Body of pancreas (tissue), 4 donors: ENCODE results near the gene NOLC1. TPM values are rescaled to one million over a fixed set of nuclear protein-coding genes. Genes with fewer than 3 reads are reported as not detected.
"Not testable (repeated sequence)": the region's sequence is repeated elsewhere in the genome, so short reads cannot be mapped to it uniquely, and the experiment has no call there.

Experiments used
- ATAC-seq: fragments of 150-250 bp; one replicate; pipeline ENCODE4 v1.9.1; 2016
- DNase-seq, 4 donors: peaks; one replicate each; pipeline ENCODE4 v3.0.0-alpha.2; 2019
- H3K27ac ChIP-seq, 4 donors: fragments of 200-600 bp; sonication (generic); 1 replicate in 3 of 4; 2 replicates in 1 of 4; pipeline versions ENCODE4 v1.5.1 to v1.6.1; 2016 to 2019; ENCODE audit warnings: mild to moderate bottlenecking in 1 of 4, mixed read lengths in 1 of 4, moderate library complexity in 1 of 4
- H3K27me3 ChIP-seq, 2 donors: fragments of 200-600 bp; sonication (generic); one replicate each; pipeline ENCODE4 v1.6.0; 2016; ENCODE audit warnings: mild to moderate bottlenecking in 1 of 2
- H3K36me3 ChIP-seq, 2 donors: fragments of 200-600 bp; sonication (generic); replicated peaks in 1 of 2; 2 replicates each; pipeline ENCODE4 v1.5.1; 2016; ENCODE audit warnings: low read depth in 2 of 2; ENCODE audit not compliant: insufficient read depth in 1 of 2
- H3K4me1 ChIP-seq: fragments of 200-600 bp; sonication (generic); one replicate; pipeline ENCODE4 v1.6.0; 2016
- H3K4me3 ChIP-seq, 2 donors: fragments of 200-600 bp; sonication (generic); 1 replicate in 1 of 2; 2 replicates in 1 of 2; pipeline ENCODE4 v1.5.1; 2016 to 2019
- H3K9me3 ChIP-seq, 3 donors: fragments of 200-600 bp; sonication (generic); 1 replicate in 2 of 3; 2 replicates in 1 of 3; pipeline ENCODE4 v1.5.1; 2016
- CTCF ChIP-seq, 7 experiments: fragments of 450-650 bp in 4 of 7; fragments of 200-600 bp in 3 of 7; sonication (generic) in 3 of 7; IDR thresholded peaks; one replicate each; pipeline ENCODE4 v1.5.1; 2016 to 2019; ENCODE audit warnings: antibody characterized with exemption in 7 of 7
- POLR2A ChIP-seq, 3 donors: fragments of 450-650 bp; IDR thresholded peaks; one replicate each; pipeline ENCODE4 v1.6.1; 2016; ENCODE audit warnings: antibody characterized with exemption in 3 of 3, mild to moderate bottlenecking in 2 of 3
- WGBS, 2 donors: methylation state at CpG; one replicate each; pipeline ENCODE4 v1.1.5; 2017; 5-methylcytosine and 5-hydroxymethylcytosine counted together
- intact Hi-C: fragments of 100-400 bp; cut with DNase I; formaldehyde crosslinking; loops from one replicate; pipeline ENCODE4 v1.15.1; 2023
- total RNA-seq, 2 donors: library from RNA; depleted of rRNA; stranded (reverse); fragments of >200 nt; gene quantifications; one replicate each; pipeline ENCODE4 v1.1.0, GENCODE V29; 2016

Gene NOLC1
- total RNA-seq, 2 donors from 2014 or later: 26.0 to 33.7 TPM

- H3K27ac ChIP-seq: no peak overlapping the region
- intact Hi-C loops: no loop called here
- 78 to 81% methylated on average over 12 to 14 of the region's 15 CpGs for WGBS, 2 donors
- no peak overlapping the region for H3K4me3 ChIP-seq
- DNase-seq (no peak), ATAC-seq (no peak)
- TF ChIP-seq CTCF (IDR thresholded peaks at IDR 0.05) (no peak), POLR2A (IDR thresholded peaks at IDR 0.05) (no peak)
- no peaks in the 10 kb centered on the region for H3K27me3 ChIP-seq
- no peaks in the 10 kb centered on the region for H3K9me3 ChIP-seq
- H3K36me3 ChIP-seq: no peaks in the 10 kb centered on the region
- no peaks in the 10 kb centered on the region for H3K4me1 ChIP-seq
These were observed 33.8 kb downstream of the NOLC1 start for GRCh38 chr10:102185811-102186527.

GRCh38 chr10:102188298-102188940 is 36.2 kb downstream of the NOLC1 start:
- Histone ChIP-seq H3K4me1 (no peaks in the 10 kb centered on the region), H3K27ac (no peak overlapping the region), H3K36me3 (no peaks in the 10 kb centered on the region), H3K27me3 (no peaks in the 10 kb centered on the region), H3K4me3 (no peak overlapping the region), H3K9me3 (no peaks in the 10 kb centered on the region)
- ATAC-seq (no peak), DNase-seq (no peak)
- 45 to 49% methylated on average over 2 to 3 of the region's 3 CpGs for WGBS, 2 donors
- TF ChIP-seq CTCF (IDR thresholded peaks at IDR 0.05): no peak
- TF ChIP-seq POLR2A (IDR thresholded peaks at IDR 0.05): no peak
- intact Hi-C loops: no loop called here

- intact Hi-C loops: not testable (repeated sequence)
These were observed 37.0 kb downstream of the NOLC1 start for GRCh38 chr10:102188941-102189898.

GRCh38 chr10:102191956-102192355 is 39.8 kb downstream of the NOLC1 start:
- Histone ChIP-seq H3K4me3 (no peak overlapping the region), H3K4me1 (no peaks in the 10 kb centered on the region), H3K27ac (no peak overlapping the region), H3K9me3 (no peaks in the 10 kb centered on the region), H3K36me3 (no peaks in the 10 kb centered on the region), H3K27me3 (no peaks in the 10 kb centered on the region)
- 66 to 72% methylated on average over 7 of the region's 7 CpGs for WGBS, 2 donors
- DNase-seq (no peak), ATAC-seq (no peak)
- intact Hi-C loops: no loop called here
- TF ChIP-seq POLR2A (IDR thresholded peaks at IDR 0.05) (no peak), CTCF (IDR thresholded peaks at IDR 0.05) (no peak)

More at GRCh38 chr10:102188941-102189898, 37.0 kb downstream of the NOLC1 start:
- H3K27ac ChIP-seq, H3K27me3 ChIP-seq, DNase-seq, ATAC-seq, H3K36me3 ChIP-seq, H3K4me1 ChIP-seq, H3K4me3 ChIP-seq, H3K9me3 ChIP-seq: not testable (repeated sequence)
- WGBS, 2 donors: 75% methylated on average over 6 to 7 of the region's 7 CpGs

GRCh38 chr10:102195296-102195870 is 43.2 kb downstream of the NOLC1 start:
- no peak for DNase-seq
- no peaks in the 10 kb centered on the region for H3K27me3 ChIP-seq
- no peaks in the 10 kb centered on the region for H3K9me3 ChIP-seq
- H3K27ac ChIP-seq: no peak overlapping the region
- no peak for ATAC-seq
- 67 to 72% methylated on average over 4 to 6 of the region's 6 CpGs for WGBS, 2 donors
- H3K36me3 ChIP-seq: no peaks in the 10 kb centered on the region
- no peak for TF ChIP-seq POLR2A (IDR thresholded peaks at IDR 0.05)
- no peak for TF ChIP-seq CTCF (IDR thresholded peaks at IDR 0.05)
- intact Hi-C loops: no loop called here
- no peaks in the 10 kb centered on the region for H3K4me1 ChIP-seq
- no peak overlapping the region for H3K4me3 ChIP-seq
